ENCODE results near the gene CD22.

The CD22 gene

GRCh38 chr19:35301961-35302360, 27.0 kb upstream of the CD22 start:
- H4K20me1 ChIP-seq (ENCODE audit: insufficient read depth, low read length, poor library complexity, severe bottlenecking), result no peaks in the 10 kb centered on the region
- H3K27me3 ChIP-seq (ENCODE audit: insufficient read depth, low read length, poor library complexity, severe bottlenecking), result no peaks in the 10 kb centered on the region
- TF ChIP-seq CTCF (conservative IDR thresholded peaks at IDR 0.05; ENCODE audit: low read length) (no peak), EZH2phosphoT487 (IDR thresholded peaks at IDR 0.05; ENCODE audit: borderline replicate concordance) (no peak)
- H3K36me3 ChIP-seq (ENCODE audit: insufficient read depth, low read length), result no peaks in the 10 kb centered on the region
- H3K4me2 ChIP-seq (ENCODE audit: low read depth, low read length, poor library complexity, severe bottlenecking), result no peak overlapping the region
- H3K9ac ChIP-seq (ENCODE audit: low read depth, low read length, poor library complexity, severe bottlenecking), result no peak overlapping the region
- H2AFZ ChIP-seq (ENCODE audit: low read length), result no peak overlapping the region
- H3K9me2 ChIP-seq (replicated peaks; ENCODE audit: low read depth, low read length), result no peaks in the 10 kb centered on the region
- no peaks in the 10 kb centered on the region for H3K4me1 ChIP-seq (ENCODE audit: insufficient read depth, low read length, poor library complexity, severe bottlenecking)
- no peaks in the 10 kb centered on the region for H3F3A ChIP-seq (ENCODE audit: low read depth)
- no peak overlapping the region for H3K4me3 ChIP-seq (ENCODE audit: low read length, poor library complexity, severe bottlenecking)
- H3K79me2 ChIP-seq (ENCODE audit: insufficient read depth, low read length), result no peaks in the 10 kb centered on the region
- no peaks in the 10 kb centered on the region for H3K9me3 ChIP-seq (ENCODE audit: insufficient read depth, low read depth, low read length)

- no peak overlapping the region for H3K9ac ChIP-seq (ENCODE audit: low read depth, low read length, poor library complexity, severe bottlenecking)
- H3K4me2 ChIP-seq (ENCODE audit: low read depth, low read length, poor library complexity, severe bottlenecking), result no peak overlapping the region
- no peaks in the 10 kb centered on the region for H3K36me3 ChIP-seq (ENCODE audit: insufficient read depth, low read length)
- no peaks in the 10 kb centered on the region for H4K20me1 ChIP-seq (ENCODE audit: insufficient read depth, low read length, poor library complexity, severe bottlenecking)
- no peak overlapping the region for H3K4me3 ChIP-seq (ENCODE audit: low read length, poor library complexity, severe bottlenecking)
- TF ChIP-seq EZH2phosphoT487 (IDR thresholded peaks at IDR 0.05; ENCODE audit: borderline replicate concordance), result no peak
- TF ChIP-seq CTCF (conservative IDR thresholded peaks at IDR 0.05; ENCODE audit: low read length), result no peak
- no peaks in the 10 kb centered on the region for H3K79me2 ChIP-seq (ENCODE audit: insufficient read depth, low read length)
- H3K4me1 ChIP-seq (ENCODE audit: insufficient read depth, low read length, poor library complexity, severe bottlenecking), result no peaks in the 10 kb centered on the region
- no peak overlapping the region for H2AFZ ChIP-seq (ENCODE audit: low read length)
- no peaks in the 10 kb centered on the region for H3K9me2 ChIP-seq (replicated peaks; ENCODE audit: low read depth, low read length)
- H3K27me3 ChIP-seq (ENCODE audit: insufficient read depth, low read length, poor library complexity, severe bottlenecking), result no peaks in the 10 kb centered on the region
- H3F3A ChIP-seq (ENCODE audit: low read depth), result no peaks in the 10 kb centered on the region
- no peaks in the 10 kb centered on the region for H3K9me3 ChIP-seq (ENCODE audit: insufficient read depth, low read depth, low read length)
These were observed 26.5 kb upstream of the CD22 start for GRCh38 chr19:35302446-35302845.

GRCh38 chr19:35303357-35303915, 25.6 kb upstream of the CD22 start:
- H3K79me2 ChIP-seq (ENCODE audit: insufficient read depth, low read length), result no peaks in the 10 kb centered on the region
- H3K9me3 ChIP-seq (ENCODE audit: insufficient read depth, low read depth, low read length), result no peaks in the 10 kb centered on the region
- H3K4me3 ChIP-seq (ENCODE audit: low read length, poor library complexity, severe bottlenecking), result no peak overlapping the region
- H3K36me3 ChIP-seq (ENCODE audit: insufficient read depth, low read length), result no peaks in the 10 kb centered on the region
- no peak overlapping the region for H3K4me2 ChIP-seq (ENCODE audit: low read depth, low read length, poor library complexity, severe bottlenecking)
- no peaks in the 10 kb centered on the region for H4K20me1 ChIP-seq (ENCODE audit: insufficient read depth, low read length, poor library complexity, severe bottlenecking)
- H3K27me3 ChIP-seq (ENCODE audit: insufficient read depth, low read length, poor library complexity, severe bottlenecking), result no peaks in the 10 kb centered on the region
- no peaks in the 10 kb centered on the region for H3F3A ChIP-seq (ENCODE audit: low read depth)
- H3K9me2 ChIP-seq (replicated peaks; ENCODE audit: low read depth, low read length), result no peaks in the 10 kb centered on the region
- no peaks in the 10 kb centered on the region for H3K4me1 ChIP-seq (ENCODE audit: insufficient read depth, low read length, poor library complexity, severe bottlenecking)
- TF ChIP-seq CTCF (conservative IDR thresholded peaks at IDR 0.05; ENCODE audit: low read length) (no peak), EZH2phosphoT487 (IDR thresholded peaks at IDR 0.05; ENCODE audit: borderline replicate concordance) (no peak)
- H3K9ac ChIP-seq (ENCODE audit: low read depth, low read length, poor library complexity, severe bottlenecking), result no peak overlapping the region
- H2AFZ ChIP-seq (ENCODE audit: low read length), result no peak overlapping the region
